Fibroblast of lung (primary cell): ENCODE measurements around the gene CMYA5.

Experiments used
- CTCF ChIP-seq, 2 donors: IDR thresholded peaks in 1 of 2; conservative IDR thresholded peaks in 1 of 2; 1 replicate in 1 of 2; 2 replicates in 1 of 2; pipeline ENCODE4 v1.5.1; 2011 to 2012; ENCODE audit warnings: low read length in 2 of 2, control low read depth in 1 of 2, inconsistent platforms in 1 of 2, low read depth in 1 of 2, mild to moderate bottlenecking in 1 of 2
- EZH2 ChIP-seq: IDR thresholded peaks from 2 replicates; pipeline ENCODE4 v1.5.1; 2012; ENCODE audit warnings: low read length, control low read depth, mild to moderate bottlenecking; ENCODE audit errors: missing control alignments

DNA sequence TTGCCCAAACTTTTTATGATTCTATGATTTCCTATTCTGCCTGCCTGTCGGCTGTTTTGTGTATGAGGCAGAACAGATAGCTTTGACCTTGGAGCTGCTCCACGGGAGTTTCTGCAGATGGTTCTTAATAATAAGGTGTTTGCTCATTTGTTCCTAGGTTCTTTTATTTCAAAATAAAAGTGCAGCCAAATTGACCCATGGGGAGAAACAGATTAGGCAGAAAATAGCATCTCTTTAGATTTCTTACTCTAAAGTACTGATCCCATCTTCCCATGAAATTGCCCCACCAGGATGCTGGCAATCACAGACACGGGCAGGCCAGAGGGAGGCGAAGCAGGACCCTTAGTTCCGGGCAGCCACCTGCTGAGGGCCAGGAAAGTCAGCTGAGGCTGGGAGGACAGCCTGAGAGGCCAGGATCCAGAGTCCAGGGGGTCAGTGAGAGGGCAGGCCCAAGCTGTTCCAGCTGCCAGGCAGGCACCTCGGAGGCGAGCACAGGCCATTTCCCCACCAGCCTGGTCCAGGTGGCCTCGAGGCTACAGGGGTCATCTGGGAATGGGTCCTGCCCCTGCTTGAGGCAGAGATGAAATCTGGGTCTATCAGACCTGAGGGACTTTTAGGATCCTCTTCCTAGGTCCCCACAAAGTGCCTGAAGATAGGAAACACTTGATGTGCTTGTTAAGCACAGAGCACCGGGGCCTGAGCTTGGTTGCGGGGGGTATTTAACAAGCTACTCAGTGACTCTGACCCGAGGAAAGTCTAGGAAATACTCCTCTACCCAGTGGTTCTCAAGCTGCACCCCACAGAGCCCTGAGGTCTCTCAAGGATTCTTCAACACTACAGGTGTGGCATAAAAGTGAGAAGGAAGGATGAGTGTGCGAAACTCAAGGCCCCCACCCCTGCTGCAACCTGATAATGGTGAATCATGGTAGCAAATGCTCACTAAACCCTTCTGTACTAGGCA, 145.4 kb downstream of the CMYA5 start:
- no peak for TF ChIP-seq EZH2
- no peak for TF ChIP-seq CTCF (conservative IDR thresholded peaks at IDR 0.05 in 1 of 2, IDR thresholded peaks at IDR 0.05 in 1 of 2; ENCODE audit: low read depth in 1 of 2, low read length in 2 of 2)
